ENCODE data around the gene ABCA2. TPM values are rescaled to one million over a fixed set of nuclear protein-coding genes. Genes with fewer than 3 reads are reported as not detected.

Gene ABCA2
- polyA plus RNA-seq, 1 donor: 25.3 TPM

GRCh38 chr9:136969150-136969549 lies 58.9 kb downstream of the ABCA2 start:
- H3K36me3 ChIP-seq (ENCODE audit: control insufficient read depth, insufficient read depth, low read length): no peaks in the 10 kb centered on the region
- no CpG with 5 or more reads among the region's 17 CpGs for WGBS (ENCODE audit: insufficient coverage, low lambda C conversion rate)
- DNase-seq: no peak
- H3K27me3 ChIP-seq (ENCODE audit: control insufficient read depth, insufficient read depth, low read length): peaks cover 12% of the 10 kb centered on the region
- no peaks in the 10 kb centered on the region for H3K9me3 ChIP-seq (ENCODE audit: control insufficient read depth, low read depth, low read length)
- H3K4me3 ChIP-seq (ENCODE audit: low read length): no peak overlapping the region
- H3K27ac ChIP-seq (ENCODE audit: low read length): no peak overlapping the region
- peaks cover 10% of the 10 kb centered on the region for H3K4me1 ChIP-seq (ENCODE audit: control insufficient read depth, insufficient read depth, low read length)

- WGBS (ENCODE audit: insufficient coverage, low lambda C conversion rate): no CpG with 5 or more reads among the region's 17 CpGs
- H3K4me3 ChIP-seq (ENCODE audit: low read length): no peak overlapping the region
- H3K27ac ChIP-seq (ENCODE audit: low read length): no peak overlapping the region
- peaks cover 12% of the 10 kb centered on the region for H3K4me1 ChIP-seq (ENCODE audit: control insufficient read depth, insufficient read depth, low read length)
- H3K27me3 ChIP-seq (ENCODE audit: control insufficient read depth, insufficient read depth, low read length): peaks cover 12% of the 10 kb centered on the region
- H3K36me3 ChIP-seq (ENCODE audit: control insufficient read depth, insufficient read depth, low read length): no peaks in the 10 kb centered on the region
- no peak for DNase-seq
- H3K9me3 ChIP-seq (ENCODE audit: control insufficient read depth, low read depth, low read length): no peaks in the 10 kb centered on the region
Observed at GRCh38 chr9:136968333-136969127, 59.5 kb downstream of the ABCA2 start.

GRCh38 chr9:136965771-136966484 lies 62.1 kb downstream of the ABCA2 start:
- H3K36me3 ChIP-seq (ENCODE audit: control insufficient read depth, insufficient read depth, low read length): no peaks in the 10 kb centered on the region
- peaks cover 17% of the 10 kb centered on the region for H3K27me3 ChIP-seq (ENCODE audit: control insufficient read depth, insufficient read depth, low read length)
- DNase-seq: peak in 1 of 2 donors; percentile 37
- peaks cover 12% of the 10 kb centered on the region for H3K4me1 ChIP-seq (ENCODE audit: control insufficient read depth, insufficient read depth, low read length)
- H3K4me3 ChIP-seq (ENCODE audit: low read length): no peak overlapping the region
- no peak overlapping the region for H3K27ac ChIP-seq (ENCODE audit: low read length)
- H3K9me3 ChIP-seq (ENCODE audit: control insufficient read depth, low read depth, low read length): no peaks in the 10 kb centered on the region
- WGBS (ENCODE audit: insufficient coverage, low lambda C conversion rate): no CpG with 5 or more reads among the region's 23 CpGs

- H3K4me3 ChIP-seq (ENCODE audit: low read length): no peak overlapping the region
- H3K4me1 ChIP-seq (ENCODE audit: control insufficient read depth, insufficient read depth, low read length): peaks cover 12% of the 10 kb centered on the region
- H3K27me3 ChIP-seq (ENCODE audit: control insufficient read depth, insufficient read depth, low read length): peaks cover 17% of the 10 kb centered on the region
- no peak for DNase-seq
- no CpG with 5 or more reads among the region's 26 CpGs for WGBS (ENCODE audit: insufficient coverage, low lambda C conversion rate)
- no peak overlapping the region for H3K27ac ChIP-seq (ENCODE audit: low read length)
- no peaks in the 10 kb centered on the region for H3K36me3 ChIP-seq (ENCODE audit: control insufficient read depth, insufficient read depth, low read length)
- H3K9me3 ChIP-seq (ENCODE audit: control insufficient read depth, low read depth, low read length): no peaks in the 10 kb centered on the region
Observed at GRCh38 chr9:136964833-136965422, 63.1 kb downstream of the ABCA2 start.

GRCh38 chr9:136964171-136964689 lies 63.8 kb downstream of the ABCA2 start:
- Histone ChIP-seq H3K27ac (ENCODE audit: low read length) (no peak overlapping the region), H3K27me3 (ENCODE audit: control insufficient read depth, insufficient read depth, low read length) (peaks cover 17% of the 10 kb centered on the region), H3K9me3 (ENCODE audit: control insufficient read depth, low read depth, low read length) (no peaks in the 10 kb centered on the region), H3K4me1 (ENCODE audit: control insufficient read depth, insufficient read depth, low read length) (peaks cover 12% of the 10 kb centered on the region), H3K36me3 (ENCODE audit: control insufficient read depth, insufficient read depth, low read length) (no peaks in the 10 kb centered on the region), H3K4me3 (ENCODE audit: low read length) (no peak overlapping the region)
- DNase-seq: peak in 1 of 2 donors; percentile 54
- no CpG with 5 or more reads among the region's 22 CpGs for WGBS (ENCODE audit: insufficient coverage, low lambda C conversion rate)

GRCh38 chr9:136963751-136964150 lies 64.3 kb downstream of the ABCA2 start:
- peaks cover 17% of the 10 kb centered on the region for H3K27me3 ChIP-seq (ENCODE audit: control insufficient read depth, insufficient read depth, low read length)
- no peaks in the 10 kb centered on the region for H3K9me3 ChIP-seq (ENCODE audit: control insufficient read depth, low read depth, low read length)
- H3K4me1 ChIP-seq (ENCODE audit: control insufficient read depth, insufficient read depth, low read length): peaks cover 12% of the 10 kb centered on the region
- H3K36me3 ChIP-seq (ENCODE audit: control insufficient read depth, insufficient read depth, low read length): no peaks in the 10 kb centered on the region
- DNase-seq: no peak
- WGBS (ENCODE audit: insufficient coverage, low lambda C conversion rate): no CpG with 5 or more reads among the region's 12 CpGs
- no peak overlapping the region for H3K27ac ChIP-seq (ENCODE audit: low read length)
- H3K4me3 ChIP-seq (ENCODE audit: low read length): no peak overlapping the region

GRCh38 chr9:136963341-136963740 lies 64.7 kb downstream of the ABCA2 start:
- DNase-seq: no peak

GRCh38 chr9:136962701-136963248 lies 65.3 kb downstream of the ABCA2 start:
- DNase-seq: no peak
- Histone ChIP-seq H3K4me3 (ENCODE audit: low read length) (no peak overlapping the region), H3K27me3 (ENCODE audit: control insufficient read depth, insufficient read depth, low read length) (peaks cover 17% of the 10 kb centered on the region), H3K9me3 (ENCODE audit: control insufficient read depth, low read depth, low read length) (no peaks in the 10 kb centered on the region), H3K27ac (ENCODE audit: low read length) (no peak overlapping the region), H3K4me1 (ENCODE audit: control insufficient read depth, insufficient read depth, low read length) (peaks cover 12% of the 10 kb centered on the region), H3K36me3 (ENCODE audit: control insufficient read depth, insufficient read depth, low read length) (no peaks in the 10 kb centered on the region)
- WGBS (ENCODE audit: insufficient coverage, low lambda C conversion rate): no CpG with 5 or more reads among the region's 11 CpGs

More at GRCh38 chr9:136963341-136963740, 64.7 kb downstream of the ABCA2 start:
- H3K36me3 ChIP-seq (ENCODE audit: control insufficient read depth, insufficient read depth, low read length): no peaks in the 10 kb centered on the region
- no CpG with 5 or more reads among the region's 15 CpGs for WGBS (ENCODE audit: insufficient coverage, low lambda C conversion rate)
- H3K9me3 ChIP-seq (ENCODE audit: control insufficient read depth, low read depth, low read length): no peaks in the 10 kb centered on the region
- H3K4me1 ChIP-seq (ENCODE audit: control insufficient read depth, insufficient read depth, low read length): peaks cover 12% of the 10 kb centered on the region
- H3K27me3 ChIP-seq (ENCODE audit: control insufficient read depth, insufficient read depth, low read length): peaks cover 17% of the 10 kb centered on the region
- H3K4me3 ChIP-seq (ENCODE audit: low read length): no peak overlapping the region
- H3K27ac ChIP-seq (ENCODE audit: low read length): no peak overlapping the region

GRCh38 chr9:136962163-136962562 lies 65.9 kb downstream of the ABCA2 start:
- peaks cover 17% of the 10 kb centered on the region for H3K27me3 ChIP-seq (ENCODE audit: control insufficient read depth, insufficient read depth, low read length)
- peaks cover 12% of the 10 kb centered on the region for H3K4me1 ChIP-seq (ENCODE audit: control insufficient read depth, insufficient read depth, low read length)
- H3K36me3 ChIP-seq (ENCODE audit: control insufficient read depth, insufficient read depth, low read length): no peaks in the 10 kb centered on the region
- H3K4me3 ChIP-seq (ENCODE audit: low read length): no peak overlapping the region
- H3K27ac ChIP-seq (ENCODE audit: low read length): no peak overlapping the region
- DNase-seq: no peak
- H3K9me3 ChIP-seq (ENCODE audit: control insufficient read depth, low read depth, low read length): no peaks in the 10 kb centered on the region
- no CpG with 5 or more reads among the region's 9 CpGs for WGBS (ENCODE audit: insufficient coverage, low lambda C conversion rate)
